ENCODE data around the gene F3.
A peak's percentile ranks its signal among the peaks of the same experiment; 100 is the strongest.

F3 gene

GRCh38 chr1:94553931-94554330 lies 12.4 kb upstream of the F3 start:
- intact Hi-C loops (cut with DNase I), result no loop called here
- DNase-seq, result no peak

- no peak for DNase-seq
- intact Hi-C loops (cut with DNase I), result no loop called here
Observed at GRCh38 chr1:94553323-94553730, 11.8 kb upstream of the F3 start.

- no peak for DNase-seq
- intact Hi-C loops (cut with DNase I), result no loop called here
Observed at GRCh38 chr1:94552071-94552586, 10.6 kb upstream of the F3 start.

GRCh38 chr1:94551449-94551848 lies 9.9 kb upstream of the F3 start:
- no peak for DNase-seq
- intact Hi-C loops (cut with DNase I), result no loop called here

- no peak for DNase-seq
- intact Hi-C loops (cut with DNase I), result no loop called here
Observed at GRCh38 chr1:94550800-94551241, 9.3 kb upstream of the F3 start.

- intact Hi-C loops (cut with DNase I), result no loop called here
- DNase-seq, result no peak
Observed at GRCh38 chr1:94550396-94550795, 8.8 kb upstream of the F3 start.

GRCh38 chr1:94549706-94550105 lies 8.1 kb upstream of the F3 start:
- intact Hi-C loops (cut with DNase I), result no loop called here
- DNase-seq, result no peak

GRCh38 chr1:94544706-94545490 lies 3.3 kb upstream of the F3 start:
- intact Hi-C loops (cut with DNase I), result no loop called here
- DNase-seq, result no peak

- no peak for DNase-seq
- intact Hi-C loops (cut with DNase I), result no loop called here
Observed at GRCh38 chr1:94543893-94544635, 2.5 kb upstream of the F3 start.

- intact Hi-C loops (cut with DNase I), result no loop called here
- no peak for DNase-seq
Observed at GRCh38 chr1:94543001-94543400, 1.4 kb upstream of the F3 start.

- DNase-seq, result peak in 6 of 10 donors; percentile 21 to 88 (median 28)
- intact Hi-C loops (cut with DNase I), result no loop called here
Observed at GRCh38 chr1:94542088-94542870, 720 bp upstream of the F3 start.

GRCh38 chr1:94540440-94541245 lies 916 bp downstream of the F3 start:
- intact Hi-C loops (cut with DNase I), result loop anchor here (2.0 kb wide), 1 partner anchor 50 kb away; no protein-coding TSS in a partner anchor

GRCh38 chr1:94539496-94539895 lies 2.1 kb downstream of the F3 start:
- intact Hi-C loops (cut with DNase I), result no loop called here
- DNase-seq, result no peak

More at GRCh38 chr1:94540440-94541245, 916 bp downstream of the F3 start:
- DNase-seq, result no peak

GRCh38 chr1:94538243-94538827 lies 3.2 kb downstream of the F3 start:
- intact Hi-C loops (cut with DNase I), result no loop called here

GRCh38 chr1:94537254-94537653 lies 4.3 kb downstream of the F3 start:
- intact Hi-C loops (cut with DNase I), result no loop called here
- no peak for DNase-seq

More at GRCh38 chr1:94538243-94538827, 3.2 kb downstream of the F3 start:
- no peak for DNase-seq

GRCh38 chr1:94535879-94536278 lies 5.7 kb downstream of the F3 start:
- intact Hi-C loops (cut with DNase I), result no loop called here
- DNase-seq, result no peak

GRCh38 chr1:94535095-94535494 lies 6.5 kb downstream of the F3 start:
- intact Hi-C loops (cut with DNase I), result no loop called here
- DNase-seq, result no peak

GRCh38 chr1:94532077-94532476 lies 9.5 kb downstream of the F3 start:
- intact Hi-C loops (cut with DNase I), result no loop called here
- DNase-seq, result no peak

GRCh38 chr1:94531664-94532063 lies 9.9 kb downstream of the F3 start:
- no peak for DNase-seq
- intact Hi-C loops (cut with DNase I), result no loop called here

Data from posterior cingulate gyrus (tissue), 11 donors.